Mucosa of descending colon (tissue), 3 donors: ENCODE data around the gene SPAG16. TPM values are rescaled to one million over a fixed set of nuclear protein-coding genes. Genes with fewer than 3 reads are reported as not detected.

Experiments
- ATAC-seq: fragments of 200-7000 bp; cut with Tn5 transposase; one replicate; pipeline ENCODE4 v1.9.1; 2020; ENCODE audit warnings: mild to moderate bottlenecking, moderate library complexity
- DNase-seq, 3 donors: peaks; one replicate each; pipeline ENCODE4 v3.0.0-alpha.2; 2020
- H3K36me3 ChIP-seq: fragments of 200-600 bp; one replicate; pipeline ENCODE4 v1.8.0; 2021; ENCODE audit warnings: low read depth, mild to moderate bottlenecking
- H3K4me1 ChIP-seq: fragments of 200-600 bp; one replicate; pipeline ENCODE4 v1.8.0; 2021; ENCODE audit warnings: low read depth, mild to moderate bottlenecking
- H3K4me3 ChIP-seq: fragments of 200-600 bp; one replicate; pipeline ENCODE4 v1.8.0; 2021; ENCODE audit warnings: mild to moderate bottlenecking
- H3K9me3 ChIP-seq: fragments of 200-600 bp; one replicate; pipeline ENCODE4 v1.8.0; 2021; ENCODE audit warnings: mild to moderate bottlenecking
- CTCF ChIP-seq: fragments of 200-600 bp; IDR thresholded peaks from one replicate; pipeline ENCODE4 v1.8.0; 2022; ENCODE audit warnings: antibody characterized with exemption, mild to moderate bottlenecking
- intact Hi-C, 2 donors: fragments of 100-400 bp; cut with DNase I in 1 of 2; cut with micrococcal nuclease in 1 of 2; formaldehyde crosslinking; loops; one replicate each; pipeline versions ENCODE4 v1.11.0 to v1.11.1; 2022; cut with DNase I, micrococcal nuclease
- total RNA-seq, 3 donors: library from RNA; stranded (reverse); fragmentation: NEBNext Ultra II Directional in 2 of 3; extraction: Animal tissue kit (Norgen Biotek cat#: 25700) in 2 of 3; gene quantifications; one replicate each; pipeline versions ENCODE4 v1.2.1 to v1.2.4, GENCODE V29; 2021 to 2023
- donor health status: DM: no; HTN: no; CAD: no; lungs with moderate emphysema.
- donor health status: DM: no; HTN: no; CAD: no.
- donor health status: DM: no; HTN: yes; CAD: no.

Gene SPAG16
- total RNA-seq, 3 donors from 2014 or later = 18.1 to 20.3 (median 18.5) TPM

DNA sequence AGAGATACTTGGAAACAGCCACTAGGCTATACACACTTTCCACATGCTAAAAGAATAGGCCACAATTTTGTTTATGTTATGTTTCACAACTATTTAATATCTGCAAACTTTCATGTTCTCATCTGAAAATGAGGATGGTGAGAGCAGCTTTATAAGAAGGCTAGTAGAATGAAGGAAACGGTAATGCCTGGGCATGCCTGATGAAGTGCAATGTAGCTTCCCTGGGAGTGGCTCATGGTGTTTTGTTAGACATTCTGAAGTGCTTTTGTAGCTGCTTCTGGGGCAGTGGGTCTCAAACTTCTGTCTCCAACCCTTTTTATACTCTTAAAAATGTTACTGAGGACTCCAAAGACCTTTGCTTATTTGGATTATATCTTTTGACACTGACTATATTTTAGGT, 933.3 kb downstream of the SPAG16 start:
- no peak for TF ChIP-seq CTCF
- Histone ChIP-seq H3K4me1 (no peaks in the 10 kb centered on the region), H3K4me3 (no peak overlapping the region), H3K9me3 (no peaks in the 10 kb centered on the region), H3K36me3 (no peaks in the 10 kb centered on the region)
- intact Hi-C loops = no loop called here
- DNase-seq = no peak
- no peak for ATAC-seq

GRCh38 chr2:214220251-214220650, 936.0 kb downstream of the SPAG16 start:
- TF ChIP-seq CTCF = no peak
- no peaks in the 10 kb centered on the region for H3K4me1 ChIP-seq
- no peak overlapping the region for H3K4me3 ChIP-seq
- intact Hi-C loops = no loop called here
- H3K9me3 ChIP-seq = no peaks in the 10 kb centered on the region
- no peaks in the 10 kb centered on the region for H3K36me3 ChIP-seq
- ATAC-seq (no peak), DNase-seq (no peak)

- H3K4me1 ChIP-seq = no peaks in the 10 kb centered on the region
- intact Hi-C loops = no loop called here
- DNase-seq (no peak), ATAC-seq (no peak)
- H3K4me3 ChIP-seq = no peak overlapping the region
- no peaks in the 10 kb centered on the region for H3K36me3 ChIP-seq
- no peak for TF ChIP-seq CTCF
- H3K9me3 ChIP-seq = no peaks in the 10 kb centered on the region
These were observed 941.8 kb downstream of the SPAG16 start for GRCh38 chr2:214226061-214226460.

- Histone ChIP-seq H3K4me1 (no peaks in the 10 kb centered on the region), H3K36me3 (no peaks in the 10 kb centered on the region), H3K9me3 (no peaks in the 10 kb centered on the region), H3K4me3 (no peak overlapping the region)
- DNase-seq = no peak
- intact Hi-C loops = no loop called here
- no peak for ATAC-seq
- no peak for TF ChIP-seq CTCF
These were observed 948.0 kb downstream of the SPAG16 start for GRCh38 chr2:214232271-214232670.

GRCh38 chr2:214233164-214233563, 948.9 kb downstream of the SPAG16 start:
- DNase-seq (no peak), ATAC-seq (no peak)
- H3K4me1 ChIP-seq = no peaks in the 10 kb centered on the region
- no peaks in the 10 kb centered on the region for H3K36me3 ChIP-seq
- no peak for TF ChIP-seq CTCF
- intact Hi-C loops = no loop called here
- no peak overlapping the region for H3K4me3 ChIP-seq
- H3K9me3 ChIP-seq = no peaks in the 10 kb centered on the region

GRCh38 chr2:214242797-214243196, 958.5 kb downstream of the SPAG16 start:
- DNase-seq = no peak
- ATAC-seq = no peak
- H3K36me3 ChIP-seq = no peaks in the 10 kb centered on the region
- no peaks in the 10 kb centered on the region for H3K4me1 ChIP-seq
- no peak for TF ChIP-seq CTCF
- no peak overlapping the region for H3K4me3 ChIP-seq
- intact Hi-C loops = no loop called here
- H3K9me3 ChIP-seq = no peaks in the 10 kb centered on the region
